ENCODE data around the gene PPIF.
A peak's percentile ranks its signal among the peaks of the same experiment; 100 is the strongest.

The PPIF gene

GRCh38 chr10:79347226-79347893 lies at the start of gene PPIF:
Gene PPIF, plus strand, starts transcription at chr10:79347469. Its CDS starts 80 bp downstream, at chr10:79347549.
- peak; percentile 92 for DNase-seq (ENCODE audit: low spot score)

- DNase-seq (ENCODE audit: low spot score): no peak
These were observed 48.6 kb upstream of the PPIF start for GRCh38 chr10:79298403-79299244.

- DNase-seq (ENCODE audit: low spot score): no peak
These were observed 47.6 kb upstream of the PPIF start for GRCh38 chr10:79299397-79300241.

- no peak for DNase-seq (ENCODE audit: low spot score)
These were observed 46.6 kb upstream of the PPIF start for GRCh38 chr10:79300711-79301110.

GRCh38 chr10:79301754-79302530 lies 45.3 kb upstream of the PPIF start:
- DNase-seq (ENCODE audit: low spot score): no peak

- no peak for DNase-seq (ENCODE audit: low spot score)
These were observed 43.4 kb upstream of the PPIF start for GRCh38 chr10:79303631-79304478.

GRCh38 chr10:79304479-79305087 lies 42.7 kb upstream of the PPIF start:
- no peak for DNase-seq (ENCODE audit: low spot score)

GRCh38 chr10:79305515-79305914 lies 41.8 kb upstream of the PPIF start:
- no peak for DNase-seq (ENCODE audit: low spot score)

GRCh38 chr10:79305988-79306387 lies 41.3 kb upstream of the PPIF start:
- DNase-seq (ENCODE audit: low spot score): no peak

GRCh38 chr10:79306644-79307220 lies 40.5 kb upstream of the PPIF start:
- no peak for DNase-seq (ENCODE audit: low spot score)

GRCh38 chr10:79308016-79308415 lies 39.3 kb upstream of the PPIF start:
- no peak for DNase-seq (ENCODE audit: low spot score)

- DNase-seq (ENCODE audit: low spot score): no peak
These were observed 38.2 kb upstream of the PPIF start for GRCh38 chr10:79308969-79309665.

- DNase-seq (ENCODE audit: low spot score): no peak
These were observed 36.9 kb upstream of the PPIF start for GRCh38 chr10:79310200-79310865.

GRCh38 chr10:79310911-79311573 lies 36.2 kb upstream of the PPIF start:
- DNase-seq (ENCODE audit: low spot score): no peak

- DNase-seq (ENCODE audit: low spot score): peak; percentile 75
These were observed 35.5 kb upstream of the PPIF start for GRCh38 chr10:79311581-79312407.

GRCh38 chr10:79312601-79313187 lies 34.6 kb upstream of the PPIF start:
- DNase-seq (ENCODE audit: low spot score): no peak

GRCh38 chr10:79313320-79313719 lies 33.9 kb upstream of the PPIF start:
- DNase-seq (ENCODE audit: low spot score): no peak
